ENCODE measurements around the gene COL15A1.

DNA sequence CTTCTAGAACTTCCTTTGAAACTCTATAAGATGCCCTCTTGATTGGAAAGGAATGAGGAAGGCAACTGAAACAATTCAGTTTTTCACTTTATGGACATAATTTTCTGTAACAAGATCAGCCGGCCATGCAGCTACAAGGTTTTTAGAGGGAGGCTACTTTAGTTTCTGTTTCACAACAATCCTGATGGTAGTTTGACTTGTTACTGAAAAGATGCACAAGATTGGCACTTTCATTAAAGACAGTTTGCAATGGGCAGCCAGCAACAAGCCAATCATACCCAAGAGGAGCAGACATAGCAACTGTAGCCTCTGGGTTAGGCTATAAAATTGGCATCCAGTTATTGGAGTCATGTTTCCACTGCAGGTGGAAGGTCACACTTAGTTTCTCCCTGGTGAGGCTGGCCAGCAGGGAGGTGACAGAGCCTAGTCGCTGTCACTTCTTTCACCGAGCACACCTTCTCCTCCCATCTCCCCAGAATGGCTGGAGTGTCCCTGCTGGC, 87.0 kb downstream of the COL15A1 start:
- TF ChIP-seq CTCF (IDR thresholded peaks at IDR 0.05) = no peak
- no peak for TF ChIP-seq POLR2A (IDR thresholded peaks at IDR 0.05)
